GM19438 (cell line): Measurements from ENCODE around the gene AP2B1.
"Not testable (repeated sequence)": the region's sequence is repeated elsewhere in the genome, so short reads cannot be mapped to it uniquely, and the experiment has no call there.

Source experiments
- ATAC-seq: cut with Tn5 transposase; IDR thresholded peaks from one replicate; pipeline ENCODE4 v1.9.1; 2021; ENCODE audit warnings: low read depth; ENCODE audit not compliant: unreplicated experiment

AP2B1 gene

DNA sequence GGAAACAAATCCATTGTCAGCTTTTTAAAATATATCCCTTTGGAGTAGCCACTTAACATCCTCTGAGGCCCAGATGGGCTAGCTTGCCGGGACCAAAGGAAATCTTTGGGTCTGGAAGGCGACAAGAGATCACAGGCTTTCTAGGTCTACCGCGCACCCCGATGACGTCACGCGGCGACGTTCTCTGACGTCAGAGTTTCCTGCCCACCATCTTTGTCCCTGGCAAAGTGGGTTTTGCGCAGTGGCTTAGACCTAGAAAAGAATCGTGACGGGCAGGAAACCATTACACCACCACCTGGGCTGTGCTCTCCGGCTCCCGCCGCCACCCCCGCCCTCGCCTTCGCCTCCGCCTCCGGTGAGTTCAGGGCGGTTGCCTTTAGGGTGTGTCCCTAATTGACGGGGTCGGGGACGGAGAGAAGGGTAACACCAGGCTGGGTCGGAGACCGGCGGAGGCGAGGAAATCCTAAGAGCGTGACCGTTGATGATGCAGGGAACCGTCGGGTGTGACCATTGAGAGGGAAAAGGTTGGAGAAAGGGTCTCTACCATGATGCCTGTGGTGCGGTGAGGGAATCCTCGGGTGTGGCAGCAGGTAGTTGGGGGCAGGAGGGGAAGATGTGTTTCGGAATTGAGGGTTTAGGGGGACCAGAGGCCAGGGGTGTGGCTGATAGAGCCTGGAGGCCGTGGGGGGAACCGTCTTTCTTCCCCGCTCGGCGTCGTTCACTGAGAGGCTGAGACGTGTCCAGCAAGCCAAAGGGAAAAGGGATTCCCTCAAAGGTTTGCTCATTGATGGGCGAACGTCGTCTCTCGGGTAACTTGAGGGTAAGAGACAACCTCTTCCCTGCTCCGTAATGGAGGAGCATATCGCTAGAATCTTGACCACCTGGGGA is at the start of gene AP2B1:
Gene AP2B1, plus strand, starts transcription at position 249 of the 888 bp plus-strand sequence. CDS start 6,709 bp downstream, outside the sequence.
- no peak for ATAC-seq

GRCh38 chr17:35537601-35538141 is 49.5 kb upstream of the AP2B1 start, which contains the start of gene SLFN12L:
SLFN12L (minus strand) TSS chr17:35537678; CDS start chr17:35522364, 15,314 bp downstream.
- no peak for ATAC-seq

DNA sequence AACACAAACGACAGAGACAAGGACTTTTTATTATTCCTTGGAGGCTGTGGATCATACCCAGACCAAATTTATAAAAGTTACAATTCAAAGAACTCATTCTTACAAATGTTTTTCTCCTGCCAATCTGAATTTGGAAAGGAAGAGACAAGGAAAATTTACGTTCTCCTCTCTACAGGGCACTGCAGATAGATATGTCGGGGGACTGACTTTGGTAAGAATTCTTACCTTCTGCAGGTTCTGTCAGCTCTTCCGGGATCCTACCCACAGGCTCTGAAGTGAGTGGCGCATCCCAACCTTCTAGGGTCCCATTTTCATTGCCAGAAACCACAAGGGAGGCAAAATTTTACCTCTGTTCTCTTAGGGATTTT is 47.5 kb upstream of the AP2B1 start:
- no peak for ATAC-seq

GRCh38 chr17:35540589-35541404 is 46.3 kb upstream of the AP2B1 start:
- no peak for ATAC-seq

- no peak for ATAC-seq
Observed at GRCh38 chr17:35541434-35541833, 45.7 kb upstream of the AP2B1 start.

GRCh38 chr17:35542990-35543389 is 44.1 kb upstream of the AP2B1 start:
- no peak for ATAC-seq

DNA sequence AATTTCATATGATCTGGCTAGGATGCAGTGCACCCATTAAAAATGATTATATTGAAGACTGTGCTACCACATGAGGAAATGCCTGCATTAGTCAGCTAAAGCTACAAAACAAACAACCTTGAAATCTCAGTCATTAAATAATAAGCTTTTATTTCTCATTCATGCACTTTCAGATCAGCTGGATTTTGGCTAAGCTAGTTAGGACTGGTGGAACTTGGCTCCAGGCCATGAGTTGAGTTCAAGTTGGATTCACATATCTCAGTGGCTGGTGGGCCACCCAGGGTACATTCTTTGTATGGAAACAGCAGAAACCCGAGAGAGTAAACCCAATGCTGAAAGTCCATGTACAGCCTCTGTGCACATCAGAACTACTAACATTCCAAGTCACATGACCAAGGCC is 43.3 kb upstream of the AP2B1 start:
- ATAC-seq: no peak

DNA sequence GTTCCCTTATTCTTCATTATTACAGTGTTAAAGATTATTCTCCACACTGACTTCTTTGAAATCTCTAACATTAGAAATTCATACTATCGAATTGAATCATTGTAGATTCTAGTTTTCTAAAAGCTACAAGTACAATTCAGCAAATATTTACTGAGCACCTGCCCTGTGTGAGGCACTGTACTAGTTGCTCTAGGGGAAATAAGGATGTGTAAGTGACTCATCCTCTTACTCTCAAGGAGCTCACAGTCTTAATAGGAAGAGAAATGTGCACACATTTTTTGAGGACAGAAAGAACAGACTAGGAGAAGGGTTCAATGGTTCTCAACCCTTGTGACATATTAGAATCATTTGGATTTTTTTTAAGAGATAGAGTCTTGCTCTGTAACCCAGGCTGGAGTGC is 42.0 kb upstream of the AP2B1 start:
- ATAC-seq: no peak

- no peak for ATAC-seq
Observed at GRCh38 chr17:35546487-35546886, 40.6 kb upstream of the AP2B1 start.

DNA sequence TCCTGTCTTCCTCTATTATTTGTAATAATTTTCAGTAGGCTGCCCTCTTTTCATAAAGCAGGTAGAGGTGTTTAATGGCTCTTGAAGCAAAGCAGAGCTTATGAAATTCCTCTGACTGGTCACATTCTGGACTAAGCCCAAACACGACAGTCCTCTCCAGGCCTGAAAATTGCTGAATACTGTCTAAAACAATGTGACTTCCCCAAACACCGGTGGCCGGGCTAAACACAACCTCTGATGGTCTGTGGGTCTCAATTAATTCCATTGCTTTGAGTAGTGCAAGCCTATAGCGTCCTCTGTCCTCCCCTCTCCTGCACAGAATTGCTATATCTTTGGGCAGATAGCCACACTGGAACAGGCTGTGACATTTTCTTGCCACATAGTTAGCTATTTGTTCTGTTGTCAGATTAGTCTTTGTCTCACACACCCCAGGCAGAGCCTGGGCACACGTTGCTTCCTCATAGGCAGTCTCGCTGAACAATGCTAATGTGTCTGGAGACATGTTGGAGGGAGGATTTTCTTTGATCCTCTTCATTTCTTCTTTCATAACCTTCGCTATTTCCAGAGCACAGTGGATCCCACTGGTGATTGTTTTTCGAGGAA is 38.8 kb upstream of the AP2B1 start:
- ATAC-seq: no peak

DNA sequence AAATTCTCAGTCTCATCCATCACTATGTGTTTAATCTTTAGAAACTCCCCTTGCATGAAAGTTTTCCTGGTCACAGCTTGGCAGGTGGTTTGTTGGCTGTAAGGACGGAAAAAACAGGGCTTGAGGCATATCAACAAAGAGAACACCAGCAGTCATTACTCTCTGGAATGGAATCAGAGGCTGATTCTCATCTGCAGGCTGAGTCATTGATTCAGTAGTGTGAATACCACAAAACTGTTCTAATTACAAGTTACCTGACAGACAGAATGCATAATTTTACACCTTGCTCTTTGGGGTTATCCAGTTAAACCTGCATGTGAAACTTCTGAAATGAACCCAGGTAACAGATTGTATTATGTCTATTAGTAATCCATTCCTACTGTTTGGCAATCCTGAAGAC is 38.1 kb upstream of the AP2B1 start:
- no peak for ATAC-seq

- no peak for ATAC-seq
Observed at GRCh38 chr17:35553310-35553709, 33.8 kb upstream of the AP2B1 start.

DNA sequence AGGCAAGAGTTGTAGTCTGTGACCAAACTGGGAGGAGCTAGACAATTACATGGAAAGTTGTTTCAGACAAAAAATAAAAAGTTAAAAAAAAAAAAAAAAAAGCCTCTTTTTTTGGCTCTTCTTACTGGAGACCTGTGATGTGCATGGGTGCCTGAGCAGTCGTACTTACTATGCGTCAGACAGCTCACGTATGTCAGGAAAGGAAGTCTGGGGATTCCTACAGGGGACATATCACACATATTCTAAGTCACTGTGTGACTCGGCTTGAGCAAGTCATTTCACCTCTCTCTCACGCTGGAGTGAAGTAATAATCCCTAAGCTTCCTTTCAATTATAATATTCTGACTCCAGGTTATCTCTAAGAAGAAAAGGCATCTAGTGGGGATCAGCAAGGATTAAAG is 32.5 kb upstream of the AP2B1 start:
- no peak for ATAC-seq

- ATAC-seq: no peak
Observed at GRCh38 chr17:35555691-35556090, 31.4 kb upstream of the AP2B1 start.

DNA sequence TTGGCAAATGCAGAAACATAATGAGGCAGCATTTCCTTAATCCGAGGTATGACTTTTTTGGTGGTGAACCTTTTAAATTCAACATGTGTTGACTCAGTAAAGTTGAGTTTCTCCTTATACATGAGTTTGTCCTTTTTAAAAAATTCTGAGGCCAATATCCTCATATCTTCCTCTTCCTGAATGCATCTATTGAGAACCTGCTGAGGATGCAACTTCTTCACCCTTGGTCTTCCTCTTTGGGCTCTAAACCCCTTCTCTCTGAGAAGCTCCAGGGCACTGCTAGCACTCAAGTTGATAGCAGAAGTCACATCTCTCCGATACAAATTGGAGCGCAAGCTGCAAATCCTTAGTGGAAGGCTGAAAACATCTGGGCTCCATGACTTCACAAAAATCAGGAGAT is 29.8 kb upstream of the AP2B1 start:
- no peak for ATAC-seq

GRCh38 chr17:35559495-35560210 is 27.5 kb upstream of the AP2B1 start:
- ATAC-seq: no peak

- no peak for ATAC-seq
Observed at GRCh38 chr17:35560703-35561102, 26.4 kb upstream of the AP2B1 start, which contains the start of gene SLFN14. SLFN14 (minus strand) TSS chr17:35560819; CDS start chr17:35558062, 2,757 bp downstream.

- ATAC-seq: not testable (repeated sequence)
Observed at GRCh38 chr17:35563181-35563580, 23.9 kb upstream of the AP2B1 start.

DNA sequence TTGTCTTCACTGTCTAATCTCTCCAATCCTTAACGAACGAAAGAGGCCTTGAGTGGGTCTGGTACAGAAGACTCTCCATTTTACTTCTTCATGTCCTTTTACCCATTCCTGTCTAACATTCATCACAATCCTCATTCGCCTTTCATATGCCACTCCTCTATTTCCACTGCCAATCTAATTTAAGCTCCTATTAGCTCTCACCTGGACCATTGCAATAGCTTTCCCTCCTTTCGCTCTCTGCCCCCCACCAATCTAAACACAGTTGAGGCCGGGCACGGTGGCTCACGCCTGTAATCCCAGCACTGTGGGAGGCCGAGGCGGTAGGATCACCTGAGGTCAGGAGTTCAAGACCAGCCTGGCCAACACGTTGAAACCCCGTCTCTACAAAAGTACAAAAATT is 20.2 kb upstream of the AP2B1 start:
- ATAC-seq: no peak

DNA sequence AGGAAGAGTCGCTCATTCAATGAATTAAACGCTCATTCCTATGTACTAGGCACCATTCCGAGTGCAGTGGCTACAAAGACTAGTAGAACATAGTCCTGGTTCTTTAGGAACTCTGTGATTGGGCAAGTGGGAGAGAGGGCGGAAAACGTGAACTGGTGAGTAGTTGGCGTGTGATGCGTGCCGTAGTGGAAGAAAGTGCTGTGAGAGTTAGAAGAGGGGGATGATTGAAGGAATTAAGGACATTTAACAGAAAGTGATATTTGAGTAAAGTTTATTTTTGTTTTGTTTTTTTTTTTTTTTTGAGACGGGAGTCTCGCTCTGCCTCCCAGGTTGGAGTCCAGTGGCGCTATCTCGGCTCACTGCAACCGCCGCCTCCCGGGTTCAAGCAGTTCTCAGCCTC is 18.6 kb upstream of the AP2B1 start:
- no peak for ATAC-seq
